ENCODE data around the gene C1orf232. TPM values are rescaled to one million over a fixed set of nuclear protein-coding genes. Genes with fewer than 3 reads are reported as not detected.

The C1orf232 gene
- total RNA-seq, 1 donor, result not detected

DNA sequence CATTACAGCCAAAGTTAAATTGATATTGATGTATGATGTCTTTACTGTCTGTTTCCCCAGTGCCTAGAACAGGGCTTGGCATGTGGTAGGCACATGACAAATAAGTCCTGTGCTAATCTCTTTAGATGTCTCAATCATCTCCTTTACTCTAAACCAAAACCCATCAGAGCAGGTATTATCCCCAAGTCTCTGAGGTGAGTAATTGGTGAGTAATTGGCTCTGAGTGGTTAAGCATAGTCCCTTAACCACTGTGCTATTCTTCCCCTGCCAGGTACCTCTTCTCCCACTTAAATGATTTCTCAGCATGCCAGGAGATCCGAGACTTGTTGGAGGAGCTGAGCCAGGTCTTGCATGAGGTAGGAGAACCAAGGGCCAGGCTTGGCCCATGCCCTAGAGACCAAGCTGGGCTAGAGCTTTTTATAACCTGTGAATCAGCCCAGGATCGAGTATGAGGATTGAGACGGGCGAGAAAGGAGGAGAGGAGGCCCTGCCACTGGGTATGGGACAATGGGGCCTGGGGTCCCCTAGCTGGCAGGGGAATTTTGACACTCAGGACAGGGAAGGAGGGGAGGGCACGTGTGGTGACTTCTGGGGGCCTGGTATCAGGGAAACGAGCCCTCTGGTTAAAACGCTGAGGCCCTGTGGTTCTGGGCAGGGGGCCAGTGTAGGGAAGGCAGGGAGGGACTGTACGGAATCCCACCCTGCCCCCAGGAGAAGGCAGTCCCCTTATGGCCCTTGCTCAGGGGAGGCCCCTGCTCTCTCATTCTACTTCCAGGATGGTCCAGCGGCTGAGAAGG lies 13.0 kb upstream of the C1orf232 start:
- no peak overlapping the region for H3K4me3 ChIP-seq (ENCODE audit: low read depth, low read length)
- TF ChIP-seq, protein P1, sequence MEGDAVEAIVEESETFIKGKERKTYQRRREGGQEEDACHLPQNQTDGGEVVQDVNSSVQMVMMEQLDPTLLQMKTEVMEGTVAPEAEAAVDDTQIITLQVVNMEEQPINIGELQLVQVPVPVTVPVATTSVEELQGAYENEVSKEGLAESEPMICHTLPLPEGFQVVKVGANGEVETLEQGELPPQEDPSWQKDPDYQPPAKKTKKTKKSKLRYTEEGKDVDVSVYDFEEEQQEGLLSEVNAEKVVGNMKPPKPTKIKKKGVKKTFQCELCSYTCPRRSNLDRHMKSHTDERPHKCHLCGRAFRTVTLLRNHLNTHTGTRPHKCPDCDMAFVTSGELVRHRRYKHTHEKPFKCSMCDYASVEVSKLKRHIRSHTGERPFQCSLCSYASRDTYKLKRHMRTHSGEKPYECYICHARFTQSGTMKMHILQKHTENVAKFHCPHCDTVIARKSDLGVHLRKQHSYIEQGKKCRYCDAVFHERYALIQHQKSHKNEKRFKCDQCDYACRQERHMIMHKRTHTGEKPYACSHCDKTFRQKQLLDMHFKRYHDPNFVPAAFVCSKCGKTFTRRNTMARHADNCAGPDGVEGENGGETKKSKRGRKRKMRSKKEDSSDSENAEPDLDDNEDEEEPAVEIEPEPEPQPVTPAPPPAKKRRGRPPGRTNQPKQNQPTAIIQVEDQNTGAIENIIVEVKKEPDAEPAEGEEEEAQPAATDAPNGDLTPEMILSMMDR (IDR thresholded peaks at IDR 0.05; ENCODE audit: insufficient read depth, low read length), result no peak
- no peak for DNase-seq (ENCODE audit: low read depth)

DNA sequence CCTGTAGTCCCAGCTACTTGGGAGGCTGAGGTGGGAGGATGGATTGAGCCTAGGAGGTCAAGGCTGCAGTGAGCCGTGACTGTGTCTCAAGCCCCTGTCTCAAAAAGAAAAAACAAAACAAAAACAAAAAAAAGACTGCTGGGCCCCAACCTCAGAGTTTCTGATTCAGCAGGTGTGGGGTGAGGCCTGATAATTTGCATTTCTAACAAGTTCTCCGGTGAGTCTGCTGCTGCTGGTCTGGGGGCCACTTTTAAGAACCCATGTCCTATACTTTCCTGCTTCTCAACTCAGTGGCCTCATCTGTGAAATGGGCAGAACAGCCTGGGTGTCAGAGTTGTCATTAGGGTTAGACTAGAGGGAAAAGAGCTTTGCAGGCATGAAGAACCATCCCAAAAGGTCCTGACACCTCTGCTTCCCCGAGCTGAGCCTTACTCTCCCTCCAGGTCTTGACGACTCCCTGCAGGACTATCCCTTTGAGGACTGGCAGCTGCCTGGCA lies 11.3 kb upstream of the C1orf232 start:
- TF ChIP-seq, protein P1 (IDR thresholded peaks at IDR 0.05; ENCODE audit: insufficient read depth, low read length), result no peak
- no peak for DNase-seq (ENCODE audit: low read depth)
- no peak overlapping the region for H3K4me3 ChIP-seq (ENCODE audit: low read depth, low read length)

DNA sequence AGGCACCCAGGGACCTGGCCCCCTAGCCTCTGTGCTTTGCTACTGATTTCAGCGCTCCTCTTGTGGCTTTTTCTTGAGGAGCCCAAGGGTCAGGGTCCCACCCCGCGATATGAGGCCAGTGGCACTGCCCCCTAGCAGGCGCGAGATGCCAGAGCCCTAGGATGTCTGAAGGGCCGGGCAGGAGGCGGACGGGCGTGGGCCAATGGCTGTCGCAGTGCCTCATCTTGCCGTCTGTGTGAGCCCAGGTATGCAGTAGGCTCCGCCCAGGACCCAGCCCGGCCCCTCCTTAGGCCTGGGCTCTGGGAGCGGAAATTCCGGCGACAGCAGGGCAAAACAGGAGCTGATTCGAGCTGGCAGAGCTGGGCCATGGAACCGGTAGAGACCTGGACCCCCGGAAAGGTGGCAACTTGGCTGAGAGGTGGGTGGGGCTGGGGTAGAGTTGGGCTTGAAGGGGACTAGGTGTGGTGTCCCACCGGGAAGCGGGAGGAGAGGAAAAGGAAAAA lies 8.5 kb upstream of the C1orf232 start, which contains the start of gene CNKSR1:
Gene CNKSR1 (plus strand): TSS at position 310 of the 503 bp plus-strand sequence. CDS start 57 bp downstream, at position 367.
- no peak for DNase-seq (ENCODE audit: low read depth)
- no peak within 1 kb of the TSS for H3K4me3 ChIP-seq (ENCODE audit: low read depth, low read length)
- TF ChIP-seq, protein P1 (IDR thresholded peaks at IDR 0.05; ENCODE audit: insufficient read depth, low read length), result no peak

DNA sequence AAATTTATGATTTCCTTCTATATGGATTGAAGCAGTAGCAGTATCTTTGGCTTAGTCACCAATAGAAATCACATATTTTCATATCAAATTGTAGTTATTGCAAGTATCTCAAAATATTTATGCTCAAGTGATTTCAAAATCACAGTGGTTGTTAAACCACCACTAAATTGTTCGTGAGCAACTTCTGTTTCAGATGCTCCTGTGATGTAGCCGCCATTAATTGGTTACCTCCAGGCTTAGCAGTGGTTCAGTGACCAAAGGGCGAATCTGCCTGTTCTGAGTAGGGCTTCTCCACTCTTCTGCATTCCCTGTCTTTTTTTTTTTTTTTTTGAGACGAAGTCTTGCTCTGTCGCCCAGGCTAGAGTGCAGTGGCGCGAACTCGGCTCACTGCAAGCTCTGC lies 6.6 kb upstream of the C1orf232 start:
- TF ChIP-seq, protein P1 (IDR thresholded peaks at IDR 0.05; ENCODE audit: insufficient read depth, low read length), result no peak
- no peak for DNase-seq (ENCODE audit: low read depth)
- no peak overlapping the region for H3K4me3 ChIP-seq (ENCODE audit: low read depth, low read length)

DNA sequence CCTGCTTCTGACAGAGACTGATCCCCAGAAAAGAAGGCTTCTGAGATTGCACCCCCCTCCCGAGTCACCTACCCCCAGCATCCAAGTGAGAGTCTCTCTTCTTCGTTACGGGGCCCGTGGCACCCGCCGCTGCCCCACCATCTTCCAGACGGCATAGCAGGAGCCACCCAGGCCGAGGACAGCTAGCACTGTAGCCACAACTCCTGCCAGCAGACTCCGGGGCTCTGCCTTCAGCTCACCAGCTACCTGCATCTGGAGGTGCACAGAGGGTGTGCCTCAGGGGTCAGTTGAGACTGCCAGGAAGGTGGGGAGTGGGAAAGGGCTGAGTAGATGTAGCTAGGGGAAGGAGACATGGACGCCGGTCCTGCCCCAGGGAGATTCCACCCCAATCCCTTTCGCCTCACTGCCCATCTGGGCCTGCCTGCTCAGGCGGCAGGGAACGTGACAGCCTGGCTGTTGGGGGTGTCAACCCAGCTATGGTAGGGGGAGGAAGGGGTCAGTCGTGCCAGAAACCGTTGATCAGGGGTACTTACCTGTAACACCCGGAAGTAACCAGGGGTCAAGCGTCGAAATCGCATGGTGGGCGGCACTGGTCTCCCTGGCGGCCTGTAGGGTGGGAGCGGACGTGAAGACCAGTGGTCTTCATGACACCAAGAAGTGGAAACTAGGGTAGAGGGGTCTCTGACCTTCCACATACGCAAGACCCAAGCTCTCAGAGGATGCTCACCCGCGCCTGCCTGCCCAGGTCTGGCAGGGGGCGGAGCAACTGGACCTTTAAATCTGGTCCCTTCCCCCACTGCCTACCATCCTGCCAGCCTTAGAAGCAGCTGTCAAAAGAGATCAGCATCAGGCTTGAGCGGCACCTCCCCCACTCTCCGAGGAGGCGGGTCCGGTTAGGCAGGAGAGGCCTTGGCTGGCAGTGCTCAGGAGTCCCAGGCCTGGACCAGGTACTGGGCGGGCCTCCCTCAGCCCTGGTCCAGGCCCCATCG lies 2.6 kb upstream of the C1orf232 start, which contains the start of gene ZNF593OS:
Gene ZNF593OS (minus strand): TSS at position 749 of the 989 bp plus-strand sequence. CDS start 171 bp downstream, at position 578.
- H3K4me3 ChIP-seq (ENCODE audit: low read depth, low read length), result peak within 1 kb of the TSS; percentile 89
- TF ChIP-seq, protein P1 (IDR thresholded peaks at IDR 0.05; ENCODE audit: insufficient read depth, low read length), result no peak
- no peak for DNase-seq (ENCODE audit: low read depth)

DNA sequence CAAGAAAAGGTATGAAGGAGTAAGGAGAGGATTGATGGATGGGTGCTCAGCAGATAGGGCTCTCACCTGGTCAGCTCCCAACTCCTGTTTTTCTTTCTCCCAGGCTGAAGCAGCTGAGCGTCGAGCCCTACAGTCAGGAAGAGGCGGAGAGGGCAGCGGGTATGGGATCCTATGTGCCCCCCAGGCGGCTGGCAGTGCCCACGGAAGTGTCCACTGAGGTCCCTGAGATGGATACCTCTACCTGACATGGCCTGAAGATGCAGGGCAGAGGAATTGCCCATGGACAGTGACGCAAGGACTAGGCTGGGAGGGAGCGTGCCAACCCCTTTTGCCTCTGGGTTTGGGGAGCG lies 1.7 kb upstream of the C1orf232 start:
- DNase-seq (ENCODE audit: low read depth), result no peak
- H3K4me3 ChIP-seq (ENCODE audit: low read depth, low read length), result peak overlapping the region; percentile 89
- TF ChIP-seq, protein P1 (IDR thresholded peaks at IDR 0.05; ENCODE audit: insufficient read depth, low read length), result no peak

All from fibroblast of the aortic adventitia (primary cell).